Neural progenitor cell (in vitro differentiated cells): ENCODE results near the gene GADL1. TPM values are rescaled to one million over a fixed set of nuclear protein-coding genes. Genes with fewer than 3 reads are reported as not detected.

Source experiments
- DNase-seq: peaks from one replicate; pipeline ENCODE4 v3.0.0-alpha.2; 2016; ENCODE audit warnings: low spot score
- H2AFZ ChIP-seq: fragments of 200-600 bp; sonication (generic); replicated peaks from 2 replicates; pipeline ENCODE4 v1.6.1; 2016; ENCODE audit warnings: antibody characterized with exemption
- H3F3A ChIP-seq: fragments of 200-600 bp; sonication (generic); 2 replicates; pipeline ENCODE4 v1.6.1; 2016; ENCODE audit warnings: antibody characterized with exemption, low read depth
- H3K27ac ChIP-seq: fragments of 200-600 bp; sonication (generic); 2 replicates; pipeline ENCODE4 v1.5.1; 2016; ENCODE audit warnings: mild to moderate bottlenecking
- H3K27me3 ChIP-seq: fragments of 200-600 bp; sonication (generic); 2 replicates; pipeline ENCODE4 v1.6.1; 2016; ENCODE audit warnings: mild to moderate bottlenecking, moderate library complexity
- H3K36me3 ChIP-seq: fragments of 200-600 bp; sonication (generic); 2 replicates; pipeline ENCODE4 v1.5.1; 2016
- H3K4me1 ChIP-seq: fragments of 200-600 bp; sonication (generic); 2 replicates; pipeline ENCODE4 v1.6.1; 2016; ENCODE audit warnings: mixed run types
- H3K4me2 ChIP-seq: fragments of 200-600 bp; sonication (generic); 2 replicates; pipeline ENCODE4 v1.6.1; 2016
- H3K4me3 ChIP-seq: fragments of 200-600 bp; sonication (generic); 2 replicates; pipeline ENCODE4 v1.5.1; 2016
- H3K79me2 ChIP-seq: fragments of 200-600 bp; sonication (generic); 2 replicates; pipeline ENCODE4 v1.6.1; 2016; ENCODE audit warnings: low read depth
- H3K9ac ChIP-seq: fragments of 200-600 bp; sonication (generic); 2 replicates; pipeline ENCODE4 v1.6.1; 2016
- H3K9me3 ChIP-seq: fragments of 200-600 bp; sonication (generic); 2 replicates; pipeline ENCODE4 v1.5.1; 2016; ENCODE audit warnings: low read depth
- H4K20me1 ChIP-seq: fragments of 200-600 bp; sonication (generic); 2 replicates; pipeline ENCODE4 v1.6.1; 2016; ENCODE audit warnings: low read depth
- H3K27ac Mint-ChIP-seq: 3 replicates; pipeline ENCODE4 v1.8.0; 2021; ENCODE audit warnings: mixed read lengths
- H3K27me3 Mint-ChIP-seq: 2 replicates; pipeline ENCODE4 v1.8.0; 2022; ENCODE audit warnings: low read depth, mild to moderate bottlenecking, inconsistent platforms, moderate library complexity, mixed read lengths; ENCODE audit not compliant: insufficient read depth
- H3K36me3 Mint-ChIP-seq: 3 replicates; pipeline ENCODE4 v1.8.0; 2021; ENCODE audit warnings: mixed read lengths
- H3K4me1 Mint-ChIP-seq: 3 replicates; pipeline ENCODE4 v1.8.0; 2021; ENCODE audit warnings: mixed read lengths
- H3K4me3 Mint-ChIP-seq: 3 replicates; pipeline ENCODE4 v1.8.0; 2021; ENCODE audit warnings: mild to moderate bottlenecking, moderate library complexity, mixed read lengths
- H3K9me3 Mint-ChIP-seq: 3 replicates; pipeline ENCODE4 v1.8.0; 2020; ENCODE audit warnings: mixed read lengths
- CTCF ChIP-seq: fragments of 200-600 bp; sonication (generic); IDR thresholded peaks from 2 replicates; pipeline ENCODE4 v1.5.1; 2017; ENCODE audit warnings: antibody characterized with exemption, mild to moderate bottlenecking
- EZH2 ChIP-seq: fragments of 200-600 bp; sonication (generic); IDR thresholded peaks from 2 replicates; pipeline ENCODE4 v1.6.1; 2017; ENCODE audit warnings: antibody characterized with exemption, mild to moderate bottlenecking, moderate library complexity
- EZH2phosphoT487 ChIP-seq: fragments of 200-600 bp; sonication (generic); IDR thresholded peaks from 2 replicates; pipeline ENCODE4 v1.6.1; 2017; ENCODE audit warnings: antibody characterized with exemption
- total RNA-seq: library from RNA; depleted of rRNA; stranded (reverse); fragments of >200 nt; gene quantifications from 2 replicates; pipeline ENCODE4 v1.2.3, GENCODE V29; 2015; ENCODE audit warnings: low replicate concordance

GADL1 gene
- total RNA-seq, 1 donor from 2014 or later = not detected

DNA sequence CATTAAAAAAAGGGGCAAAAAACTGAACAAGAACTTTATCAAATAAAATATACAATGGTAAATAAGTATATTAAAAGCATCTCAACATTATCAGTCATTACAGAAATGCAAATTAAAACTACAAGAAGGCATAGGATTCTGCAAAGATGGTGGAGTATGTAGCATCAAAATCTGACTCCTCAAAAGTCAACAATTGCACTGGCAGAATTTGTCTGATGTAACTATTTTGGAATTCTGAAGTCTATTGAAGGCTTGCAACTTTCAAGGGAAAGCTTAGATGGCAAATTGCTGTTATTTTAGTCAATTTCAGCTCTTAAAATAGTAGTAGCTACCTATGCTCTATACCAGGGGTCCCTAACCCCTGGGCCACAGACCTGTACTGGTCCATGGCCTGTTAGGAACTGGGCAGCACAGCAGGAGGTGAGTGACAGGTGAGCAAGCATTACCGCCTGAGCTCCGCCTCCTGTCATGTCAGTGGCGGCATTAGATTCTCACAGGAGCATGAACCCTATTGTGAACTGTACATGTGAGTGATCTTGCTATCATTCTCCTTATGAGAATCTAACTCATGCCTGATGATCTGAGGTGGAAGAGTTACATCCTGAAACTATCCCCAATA lies 180.5 kb downstream of the GADL1 start:
- no peak for DNase-seq
- no peaks in the 10 kb centered on the region for H3F3A ChIP-seq
- TF ChIP-seq EZH2 = no peak
- no peak for TF ChIP-seq CTCF
- TF ChIP-seq EZH2phosphoT487 = no peak
- no peaks in the 10 kb centered on the region for H3K36me3 ChIP-seq
- H2AFZ ChIP-seq = no peak overlapping the region
- no peaks in the 10 kb centered on the region for H3K27me3 Mint-ChIP-seq
- H3K4me3 Mint-ChIP-seq = no peak overlapping the region
- H3K79me2 ChIP-seq = no peaks in the 10 kb centered on the region
- H3K27ac Mint-ChIP-seq = no peak overlapping the region
- no peaks in the 10 kb centered on the region for H4K20me1 ChIP-seq
- no peak overlapping the region for H3K9ac ChIP-seq
- H3K4me1 Mint-ChIP-seq = no peaks in the 10 kb centered on the region
- no peaks in the 10 kb centered on the region for H3K9me3 ChIP-seq
- no peak overlapping the region for H3K4me3 ChIP-seq
- H3K4me2 ChIP-seq = no peak overlapping the region
- H3K27me3 ChIP-seq = no peaks in the 10 kb centered on the region
- no peaks in the 10 kb centered on the region for H3K4me1 ChIP-seq
- H3K9me3 Mint-ChIP-seq = peaks cover 3% of the 10 kb centered on the region
- H3K27ac ChIP-seq = no peak overlapping the region
- H3K36me3 Mint-ChIP-seq = no peaks in the 10 kb centered on the region

DNA sequence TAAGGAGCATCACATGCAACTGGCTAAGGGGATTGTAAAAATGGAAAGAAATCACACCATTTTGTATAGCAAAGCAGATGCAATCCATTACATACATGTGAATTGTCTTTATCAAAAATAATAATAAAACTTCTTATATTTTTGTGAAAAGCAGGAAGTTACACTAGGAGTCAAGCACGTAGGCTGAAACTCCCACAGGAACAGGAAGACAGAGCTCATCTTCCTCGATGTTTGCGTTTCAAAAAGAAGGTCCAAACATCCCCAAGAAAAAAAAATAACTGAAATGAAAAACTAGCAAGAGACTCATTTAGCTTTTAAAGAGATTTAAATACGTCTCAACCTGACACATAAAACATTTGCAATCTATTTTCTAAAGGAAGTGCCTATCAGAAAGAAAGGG lies 181.5 kb downstream of the GADL1 start:
- no peak overlapping the region for H3K4me2 ChIP-seq
- no peaks in the 10 kb centered on the region for H3K36me3 Mint-ChIP-seq
- no peak overlapping the region for H3K27ac Mint-ChIP-seq
- no peak overlapping the region for H3K4me3 Mint-ChIP-seq
- no peaks in the 10 kb centered on the region for H3K27me3 ChIP-seq
- peaks cover 3% of the 10 kb centered on the region for H3K9me3 Mint-ChIP-seq
- no peak overlapping the region for H2AFZ ChIP-seq
- no peak overlapping the region for H3K27ac ChIP-seq
- no peaks in the 10 kb centered on the region for H3F3A ChIP-seq
- DNase-seq = no peak
- no peaks in the 10 kb centered on the region for H3K4me1 Mint-ChIP-seq
- TF ChIP-seq EZH2 = no peak
- TF ChIP-seq EZH2phosphoT487 = no peak
- TF ChIP-seq CTCF = no peak
- H3K36me3 ChIP-seq = no peaks in the 10 kb centered on the region
- H3K79me2 ChIP-seq = no peaks in the 10 kb centered on the region
- no peak overlapping the region for H3K4me3 ChIP-seq
- H3K9me3 ChIP-seq = no peaks in the 10 kb centered on the region
- no peak overlapping the region for H3K9ac ChIP-seq
- no peaks in the 10 kb centered on the region for H3K4me1 ChIP-seq
- H3K27me3 Mint-ChIP-seq = no peaks in the 10 kb centered on the region
- no peaks in the 10 kb centered on the region for H4K20me1 ChIP-seq

DNA sequence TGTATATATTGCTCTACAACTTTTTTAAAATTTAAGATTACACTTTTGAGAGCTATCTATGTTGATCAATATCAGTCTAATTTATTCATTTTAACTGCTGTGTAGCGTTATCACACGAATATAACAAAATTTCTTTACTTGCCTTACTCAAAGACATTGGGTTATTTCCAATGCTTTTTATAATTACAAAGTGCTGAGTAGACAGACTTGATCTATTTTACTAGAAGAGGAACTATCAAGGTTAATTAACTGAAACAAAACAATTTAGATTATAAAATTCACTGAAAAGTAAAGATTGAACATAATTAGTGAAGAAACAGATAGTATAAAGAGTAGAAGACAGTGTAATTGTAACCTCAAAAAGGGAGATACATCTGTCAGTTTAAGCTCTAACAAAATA lies 182.6 kb downstream of the GADL1 start:
- peaks cover 3% of the 10 kb centered on the region for H3K9me3 Mint-ChIP-seq
- TF ChIP-seq CTCF = no peak
- TF ChIP-seq EZH2 = no peak
- TF ChIP-seq EZH2phosphoT487 = no peak

More for the DNA sequence above, 182.6 kb downstream of the GADL1 start:
- no peak overlapping the region for H3K9ac ChIP-seq
- H3F3A ChIP-seq = no peaks in the 10 kb centered on the region
- H3K36me3 ChIP-seq = no peaks in the 10 kb centered on the region
- no peak overlapping the region for H3K4me3 ChIP-seq
- no peak for DNase-seq
- H3K27me3 ChIP-seq = no peaks in the 10 kb centered on the region
- H3K9me3 ChIP-seq = no peaks in the 10 kb centered on the region
- H3K36me3 Mint-ChIP-seq = no peaks in the 10 kb centered on the region
- no peak overlapping the region for H2AFZ ChIP-seq
- no peak overlapping the region for H3K27ac Mint-ChIP-seq
- no peaks in the 10 kb centered on the region for H3K4me1 ChIP-seq
- no peak overlapping the region for H3K4me3 Mint-ChIP-seq
- H3K79me2 ChIP-seq = no peaks in the 10 kb centered on the region
- H3K4me2 ChIP-seq = no peak overlapping the region
- no peaks in the 10 kb centered on the region for H4K20me1 ChIP-seq
- H3K4me1 Mint-ChIP-seq = no peaks in the 10 kb centered on the region
- no peak overlapping the region for H3K27ac ChIP-seq
- H3K27me3 Mint-ChIP-seq = no peaks in the 10 kb centered on the region
